HG03108 (cell line): Measurements from ENCODE around the gene SIX3.

Experiments
- ATAC-seq: cut with Tn5 transposase; IDR thresholded peaks from one replicate; pipeline ENCODE4 v1.9.1; 2021; ENCODE audit warnings: moderate library complexity; ENCODE audit not compliant: unreplicated experiment

Gene SIX3

GRCh38 chr2:44954889-44955592, 13.5 kb downstream of the SIX3 start:
- ATAC-seq = no peak

GRCh38 chr2:44955593-44956392, 14.3 kb downstream of the SIX3 start:
- peak; percentile 53 for ATAC-seq

GRCh38 chr2:44956843-44957242, 15.3 kb downstream of the SIX3 start:
- ATAC-seq = no peak

- ATAC-seq = no peak
These were observed 16.3 kb downstream of the SIX3 start for GRCh38 chr2:44957656-44958327.

GRCh38 chr2:44959855-44960254, 18.4 kb downstream of the SIX3 start:
- no peak for ATAC-seq

GRCh38 chr2:44960871-44961270, 19.4 kb downstream of the SIX3 start:
- ATAC-seq = no peak

GRCh38 chr2:44962176-44962695, 20.7 kb downstream of the SIX3 start:
- ATAC-seq = no peak

GRCh38 chr2:44964752-44965236, 23.3 kb downstream of the SIX3 start:
- ATAC-seq = no peak

- no peak for ATAC-seq
These were observed 24.2 kb downstream of the SIX3 start for GRCh38 chr2:44965684-44966083.

- ATAC-seq = no peak
These were observed 25.6 kb downstream of the SIX3 start for GRCh38 chr2:44967056-44967455.

GRCh38 chr2:44967727-44968432, 26.4 kb downstream of the SIX3 start:
- no peak for ATAC-seq

GRCh38 chr2:44969936-44970335, 28.4 kb downstream of the SIX3 start:
- no peak for ATAC-seq

GRCh38 chr2:44970846-44971450, 29.4 kb downstream of the SIX3 start:
- no peak for ATAC-seq

- no peak for ATAC-seq
These were observed 31.5 kb downstream of the SIX3 start for GRCh38 chr2:44972771-44973535.

- ATAC-seq = no peak
These were observed 32.7 kb downstream of the SIX3 start for GRCh38 chr2:44974064-44974715.

- no peak for ATAC-seq
These were observed 34.3 kb downstream of the SIX3 start for GRCh38 chr2:44975571-44976450.

- no peak for ATAC-seq
These were observed 38.1 kb downstream of the SIX3 start for GRCh38 chr2:44979581-44979980.
